Measurements from ENCODE around the gene LGALS3.

The LGALS3 gene

DNA sequence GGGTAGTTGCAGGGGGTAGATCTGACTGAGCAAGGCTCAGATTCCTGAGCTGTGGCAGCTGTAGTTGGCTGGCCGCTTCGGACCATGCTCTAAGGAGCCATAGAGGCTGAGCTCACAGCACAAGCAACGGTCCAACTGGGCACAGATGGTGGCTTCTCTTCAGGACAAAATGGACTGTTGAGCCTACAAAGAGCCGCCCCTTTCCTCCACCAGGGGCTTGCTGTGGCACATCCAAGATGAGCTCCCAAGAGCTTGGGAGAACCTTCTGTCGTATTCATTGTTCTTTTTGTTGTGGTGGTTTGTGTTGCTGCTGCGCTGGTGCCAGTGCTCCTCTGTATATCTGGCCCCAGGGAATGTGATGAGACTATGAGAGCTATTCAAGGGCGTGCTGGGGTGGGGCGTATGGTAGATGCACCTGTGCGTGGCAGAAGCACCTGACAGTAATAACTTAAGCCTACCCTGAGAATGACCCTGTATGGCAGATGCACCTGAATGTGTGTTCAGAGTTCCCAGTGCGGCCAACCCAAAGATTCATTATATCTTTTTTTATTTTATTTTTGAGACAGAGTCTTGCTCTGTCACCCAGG lies 17.8 kb upstream of the LGALS3 start:
- no peak for ATAC-seq
- TF ChIP-seq GLIS3 (CRISPR knock-in tag; IDR thresholded peaks at IDR 0.05) (no peak), TOX (CRISPR knock-in tag; IDR thresholded peaks at IDR 0.05; ENCODE audit: borderline replicate concordance) (no peak), CSDC2 (CRISPR knock-in tag; IDR thresholded peaks at IDR 0.05) (no peak), PPARA (CRISPR knock-in tag; IDR thresholded peaks at IDR 0.05; ENCODE audit: borderline replicate concordance) (no peak), ISL1 (CRISPR knock-in tag; IDR thresholded peaks at IDR 0.05) (no peak), BACH2 (CRISPR knock-in tag; IDR thresholded peaks at IDR 0.05; ENCODE audit: borderline replicate concordance) (no peak), ESRRG (CRISPR knock-in tag; IDR thresholded peaks at IDR 0.05) (no peak), ARNTL (CRISPR knock-in tag; IDR thresholded peaks at IDR 0.05; ENCODE audit: borderline replicate concordance, low read depth) (no peak), ZNF70 (CRISPR knock-in tag; IDR thresholded peaks at IDR 0.05) (no peak), RARB (CRISPR knock-in tag; IDR thresholded peaks at IDR 0.05) (no peak), ZC3H10 (CRISPR knock-in tag; IDR thresholded peaks at IDR 0.05) (no peak), ZNF8 (CRISPR knock-in tag; IDR thresholded peaks at IDR 0.05) (no peak), OSR1 (CRISPR knock-in tag; IDR thresholded peaks at IDR 0.05) (no peak), ZFP3 (CRISPR knock-in tag; IDR thresholded peaks at IDR 0.05) (no peak)
- TF ChIP-seq, protein P1, sequence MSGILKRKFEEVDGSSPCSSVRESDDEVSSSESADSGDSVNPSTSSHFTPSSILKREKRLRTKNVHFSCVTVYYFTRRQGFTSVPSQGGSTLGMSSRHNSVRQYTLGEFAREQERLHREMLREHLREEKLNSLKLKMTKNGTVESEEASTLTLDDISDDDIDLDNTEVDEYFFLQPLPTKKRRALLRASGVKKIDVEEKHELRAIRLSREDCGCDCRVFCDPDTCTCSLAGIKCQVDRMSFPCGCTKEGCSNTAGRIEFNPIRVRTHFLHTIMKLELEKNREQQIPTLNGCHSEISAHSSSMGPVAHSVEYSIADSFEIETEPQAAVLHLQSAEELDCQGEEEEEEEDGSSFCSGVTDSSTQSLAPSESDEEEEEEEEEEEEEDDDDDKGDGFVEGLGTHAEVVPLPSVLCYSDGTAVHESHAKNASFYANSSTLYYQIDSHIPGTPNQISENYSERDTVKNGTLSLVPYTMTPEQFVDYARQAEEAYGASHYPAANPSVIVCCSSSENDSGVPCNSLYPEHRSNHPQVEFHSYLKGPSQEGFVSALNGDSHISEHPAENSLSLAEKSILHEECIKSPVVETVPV (CRISPR knock-in tag; IDR thresholded peaks at IDR 0.05): no peak
- TF ChIP-seq, protein P2, sequence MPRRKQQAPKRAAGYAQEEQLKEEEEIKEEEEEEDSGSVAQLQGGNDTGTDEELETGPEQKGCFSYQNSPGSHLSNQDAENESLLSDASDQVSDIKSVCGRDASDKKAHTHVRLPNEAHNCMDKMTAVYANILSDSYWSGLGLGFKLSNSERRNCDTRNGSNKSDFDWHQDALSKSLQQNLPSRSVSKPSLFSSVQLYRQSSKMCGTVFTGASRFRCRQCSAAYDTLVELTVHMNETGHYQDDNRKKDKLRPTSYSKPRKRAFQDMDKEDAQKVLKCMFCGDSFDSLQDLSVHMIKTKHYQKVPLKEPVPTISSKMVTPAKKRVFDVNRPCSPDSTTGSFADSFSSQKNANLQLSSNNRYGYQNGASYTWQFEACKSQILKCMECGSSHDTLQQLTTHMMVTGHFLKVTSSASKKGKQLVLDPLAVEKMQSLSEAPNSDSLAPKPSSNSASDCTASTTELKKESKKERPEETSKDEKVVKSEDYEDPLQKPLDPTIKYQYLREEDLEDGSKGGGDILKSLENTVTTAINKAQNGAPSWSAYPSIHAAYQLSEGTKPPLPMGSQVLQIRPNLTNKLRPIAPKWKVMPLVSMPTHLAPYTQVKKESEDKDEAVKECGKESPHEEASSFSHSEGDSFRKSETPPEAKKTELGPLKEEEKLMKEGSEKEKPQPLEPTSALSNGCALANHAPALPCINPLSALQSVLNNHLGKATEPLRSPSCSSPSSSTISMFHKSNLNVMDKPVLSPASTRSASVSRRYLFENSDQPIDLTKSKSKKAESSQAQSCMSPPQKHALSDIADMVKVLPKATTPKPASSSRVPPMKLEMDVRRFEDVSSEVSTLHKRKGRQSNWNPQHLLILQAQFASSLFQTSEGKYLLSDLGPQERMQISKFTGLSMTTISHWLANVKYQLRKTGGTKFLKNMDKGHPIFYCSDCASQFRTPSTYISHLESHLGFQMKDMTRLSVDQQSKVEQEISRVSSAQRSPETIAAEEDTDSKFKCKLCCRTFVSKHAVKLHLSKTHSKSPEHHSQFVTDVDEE (CRISPR knock-in tag; IDR thresholded peaks at IDR 0.05): no peak
- TF ChIP-seq, protein P3, sequence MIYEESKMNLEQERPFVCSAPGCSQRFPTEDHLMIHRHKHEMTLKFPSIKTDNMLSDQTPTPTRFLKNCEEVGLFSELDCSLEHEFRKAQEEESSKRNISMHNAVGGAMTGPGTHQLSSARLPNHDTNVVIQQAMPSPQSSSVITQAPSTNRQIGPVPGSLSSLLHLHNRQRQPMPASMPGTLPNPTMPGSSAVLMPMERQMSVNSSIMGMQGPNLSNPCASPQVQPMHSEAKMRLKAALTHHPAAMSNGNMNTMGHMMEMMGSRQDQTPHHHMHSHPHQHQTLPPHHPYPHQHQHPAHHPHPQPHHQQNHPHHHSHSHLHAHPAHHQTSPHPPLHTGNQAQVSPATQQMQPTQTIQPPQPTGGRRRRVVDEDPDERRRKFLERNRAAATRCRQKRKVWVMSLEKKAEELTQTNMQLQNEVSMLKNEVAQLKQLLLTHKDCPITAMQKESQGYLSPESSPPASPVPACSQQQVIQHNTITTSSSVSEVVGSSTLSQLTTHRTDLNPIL (CRISPR knock-in tag; IDR thresholded peaks at IDR 0.05; ENCODE audit: low read depth): no peak
- TF ChIP-seq, protein P4, sequence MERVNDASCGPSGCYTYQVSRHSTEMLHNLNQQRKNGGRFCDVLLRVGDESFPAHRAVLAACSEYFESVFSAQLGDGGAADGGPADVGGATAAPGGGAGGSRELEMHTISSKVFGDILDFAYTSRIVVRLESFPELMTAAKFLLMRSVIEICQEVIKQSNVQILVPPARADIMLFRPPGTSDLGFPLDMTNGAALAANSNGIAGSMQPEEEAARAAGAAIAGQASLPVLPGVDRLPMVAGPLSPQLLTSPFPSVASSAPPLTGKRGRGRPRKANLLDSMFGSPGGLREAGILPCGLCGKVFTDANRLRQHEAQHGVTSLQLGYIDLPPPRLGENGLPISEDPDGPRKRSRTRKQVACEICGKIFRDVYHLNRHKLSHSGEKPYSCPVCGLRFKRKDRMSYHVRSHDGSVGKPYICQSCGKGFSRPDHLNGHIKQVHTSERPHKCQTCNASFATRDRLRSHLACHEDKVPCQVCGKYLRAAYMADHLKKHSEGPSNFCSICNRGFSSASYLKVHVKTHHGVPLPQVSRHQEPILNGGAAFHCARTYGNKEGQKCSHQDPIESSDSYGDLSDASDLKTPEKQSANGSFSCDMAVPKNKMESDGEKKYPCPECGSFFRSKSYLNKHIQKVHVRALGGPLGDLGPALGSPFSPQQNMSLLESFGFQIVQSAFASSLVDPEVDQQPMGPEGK (CRISPR knock-in tag; IDR thresholded peaks at IDR 0.05; ENCODE audit: borderline replicate concordance): no peak
- TF ChIP-seq, protein P5, sequence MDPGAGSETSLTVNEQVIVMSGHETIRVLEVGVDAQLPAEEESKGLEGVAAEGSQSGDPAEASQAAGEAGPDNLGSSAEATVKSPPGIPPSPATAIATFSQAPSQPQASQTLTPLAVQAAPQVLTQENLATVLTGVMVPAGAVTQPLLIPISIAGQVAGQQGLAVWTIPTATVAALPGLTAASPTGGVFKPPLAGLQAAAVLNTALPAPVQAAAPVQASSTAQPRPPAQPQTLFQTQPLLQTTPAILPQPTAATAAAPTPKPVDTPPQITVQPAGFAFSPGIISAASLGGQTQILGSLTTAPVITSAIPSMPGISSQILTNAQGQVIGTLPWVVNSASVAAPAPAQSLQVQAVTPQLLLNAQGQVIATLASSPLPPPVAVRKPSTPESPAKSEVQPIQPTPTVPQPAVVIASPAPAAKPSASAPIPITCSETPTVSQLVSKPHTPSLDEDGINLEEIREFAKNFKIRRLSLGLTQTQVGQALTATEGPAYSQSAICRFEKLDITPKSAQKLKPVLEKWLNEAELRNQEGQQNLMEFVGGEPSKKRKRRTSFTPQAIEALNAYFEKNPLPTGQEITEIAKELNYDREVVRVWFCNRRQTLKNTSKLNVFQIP (CRISPR knock-in tag; IDR thresholded peaks at IDR 0.05; ENCODE audit: borderline replicate concordance, low read depth): no peak

DNA sequence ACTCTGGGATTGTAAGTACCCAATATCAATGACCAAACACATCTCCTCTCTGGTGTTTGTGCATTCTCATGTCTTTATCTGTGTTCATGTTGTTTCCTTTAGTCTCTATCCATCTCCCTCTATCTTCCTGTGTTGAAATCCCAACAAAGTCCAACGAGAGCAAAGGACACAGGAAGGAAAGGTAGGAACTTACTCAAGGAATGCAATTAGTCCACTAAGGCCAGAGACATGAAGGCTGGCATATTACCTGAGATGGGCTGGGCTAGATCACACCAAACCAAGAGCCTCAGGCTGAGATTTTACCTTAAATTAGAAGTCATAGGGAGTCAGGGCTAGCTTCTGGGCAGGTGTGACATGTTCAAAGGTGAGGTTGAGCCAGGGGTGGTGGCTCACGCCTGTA lies 14.3 kb upstream of the LGALS3 start:
- TF ChIP-seq, protein P2 (CRISPR knock-in tag; IDR thresholded peaks at IDR 0.05): no peak
- no peak for TF ChIP-seq RARB (CRISPR knock-in tag; IDR thresholded peaks at IDR 0.05)
- TF ChIP-seq ARNTL (CRISPR knock-in tag; IDR thresholded peaks at IDR 0.05; ENCODE audit: borderline replicate concordance, low read depth): no peak
- no peak for TF ChIP-seq ISL1 (CRISPR knock-in tag; IDR thresholded peaks at IDR 0.05)
- no peak for TF ChIP-seq TOX (CRISPR knock-in tag; IDR thresholded peaks at IDR 0.05; ENCODE audit: borderline replicate concordance)
- TF ChIP-seq ZFP30 (CRISPR knock-in tag; IDR thresholded peaks at IDR 0.05): no peak
- TF ChIP-seq, protein P1 (CRISPR knock-in tag; IDR thresholded peaks at IDR 0.05): no peak
- no peak for TF ChIP-seq OSR1 (CRISPR knock-in tag; IDR thresholded peaks at IDR 0.05)
- TF ChIP-seq, protein P3 (CRISPR knock-in tag; IDR thresholded peaks at IDR 0.05; ENCODE audit: low read depth): no peak
- TF ChIP-seq GLIS3 (CRISPR knock-in tag; IDR thresholded peaks at IDR 0.05): no peak
- no peak for TF ChIP-seq ZNF70 (CRISPR knock-in tag; IDR thresholded peaks at IDR 0.05)
- no peak for TF ChIP-seq ESRRG (CRISPR knock-in tag; IDR thresholded peaks at IDR 0.05)
- no peak for TF ChIP-seq CSDC2 (CRISPR knock-in tag; IDR thresholded peaks at IDR 0.05)
- no peak for ATAC-seq
